Measurements from ENCODE around the gene NRCAM. TPM values are rescaled to one million over a fixed set of nuclear protein-coding genes. Genes with fewer than 3 reads are reported as not detected.
A peak's percentile ranks its signal among the peaks of the same experiment; 100 is the strongest.

NRCAM gene
- total RNA-seq, 2 donors from 2014 or later = 17.9 to 28.2 TPM

DNA sequence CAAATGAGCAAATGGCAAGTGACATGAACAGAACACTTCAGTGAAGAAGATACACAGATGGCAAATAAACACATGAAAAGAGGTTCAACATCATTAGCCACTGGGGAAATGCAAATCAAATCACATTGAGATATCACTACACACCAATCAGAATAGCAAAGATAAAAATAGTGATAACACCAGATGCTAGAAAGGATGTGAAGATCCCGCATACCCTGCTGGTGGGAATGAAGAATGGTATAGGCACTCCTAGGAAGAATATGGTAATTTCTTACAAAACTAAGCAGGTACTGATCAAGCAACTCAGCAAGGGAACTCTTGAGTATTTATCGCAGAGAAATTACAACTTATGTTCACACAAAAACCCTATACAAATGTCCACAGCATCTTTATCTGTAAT is 337.3 kb downstream of the NRCAM start:
- Histone ChIP-seq H3K27ac (ENCODE audit: low read depth, low read length) (no peak overlapping the region), H3K4me1 (ENCODE audit: control insufficient read depth, insufficient read depth, low read length) (no peaks in the 10 kb centered on the region), H3K9me3 (ENCODE audit: control insufficient read depth, low read length) (no peaks in the 10 kb centered on the region), H3K36me3 (ENCODE audit: control insufficient read depth, insufficient read depth, low read length) (no peaks in the 10 kb centered on the region), H3K4me3 (ENCODE audit: low read length) (no peak overlapping the region), H3K9ac (ENCODE audit: extremely low read depth, low read length, poor library complexity, severe bottlenecking) (no peak overlapping the region), H3K27me3 (ENCODE audit: control insufficient read depth, insufficient read depth, low read length, poor library complexity, severe bottlenecking) (no peaks in the 10 kb centered on the region)
- WGBS, 2 experiments (ENCODE audit: insufficient coverage in 1 of 2, insufficient read length in 1 of 2) = 100% methylated on average over 2 of the region's 2 CpGs; no CpG with 5 or more reads in 1 of the 2 experiments
- Mint-ChIP-seq H3K27ac (no peak overlapping the region), H3K4me1 (no peaks in the 10 kb centered on the region), H3K36me3 (ENCODE audit: low read depth) (no peaks in the 10 kb centered on the region), H3K27me3 (ENCODE audit: insufficient read depth) (no peaks in the 10 kb centered on the region), H3K9me3 (no peaks in the 10 kb centered on the region), H3K4me3 (no peak overlapping the region)
- TF ChIP-seq, protein P1, sequence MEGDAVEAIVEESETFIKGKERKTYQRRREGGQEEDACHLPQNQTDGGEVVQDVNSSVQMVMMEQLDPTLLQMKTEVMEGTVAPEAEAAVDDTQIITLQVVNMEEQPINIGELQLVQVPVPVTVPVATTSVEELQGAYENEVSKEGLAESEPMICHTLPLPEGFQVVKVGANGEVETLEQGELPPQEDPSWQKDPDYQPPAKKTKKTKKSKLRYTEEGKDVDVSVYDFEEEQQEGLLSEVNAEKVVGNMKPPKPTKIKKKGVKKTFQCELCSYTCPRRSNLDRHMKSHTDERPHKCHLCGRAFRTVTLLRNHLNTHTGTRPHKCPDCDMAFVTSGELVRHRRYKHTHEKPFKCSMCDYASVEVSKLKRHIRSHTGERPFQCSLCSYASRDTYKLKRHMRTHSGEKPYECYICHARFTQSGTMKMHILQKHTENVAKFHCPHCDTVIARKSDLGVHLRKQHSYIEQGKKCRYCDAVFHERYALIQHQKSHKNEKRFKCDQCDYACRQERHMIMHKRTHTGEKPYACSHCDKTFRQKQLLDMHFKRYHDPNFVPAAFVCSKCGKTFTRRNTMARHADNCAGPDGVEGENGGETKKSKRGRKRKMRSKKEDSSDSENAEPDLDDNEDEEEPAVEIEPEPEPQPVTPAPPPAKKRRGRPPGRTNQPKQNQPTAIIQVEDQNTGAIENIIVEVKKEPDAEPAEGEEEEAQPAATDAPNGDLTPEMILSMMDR (conservative IDR thresholded peaks at IDR 0.05) = peak; percentile 77
- no peak for DNase-seq

DNA sequence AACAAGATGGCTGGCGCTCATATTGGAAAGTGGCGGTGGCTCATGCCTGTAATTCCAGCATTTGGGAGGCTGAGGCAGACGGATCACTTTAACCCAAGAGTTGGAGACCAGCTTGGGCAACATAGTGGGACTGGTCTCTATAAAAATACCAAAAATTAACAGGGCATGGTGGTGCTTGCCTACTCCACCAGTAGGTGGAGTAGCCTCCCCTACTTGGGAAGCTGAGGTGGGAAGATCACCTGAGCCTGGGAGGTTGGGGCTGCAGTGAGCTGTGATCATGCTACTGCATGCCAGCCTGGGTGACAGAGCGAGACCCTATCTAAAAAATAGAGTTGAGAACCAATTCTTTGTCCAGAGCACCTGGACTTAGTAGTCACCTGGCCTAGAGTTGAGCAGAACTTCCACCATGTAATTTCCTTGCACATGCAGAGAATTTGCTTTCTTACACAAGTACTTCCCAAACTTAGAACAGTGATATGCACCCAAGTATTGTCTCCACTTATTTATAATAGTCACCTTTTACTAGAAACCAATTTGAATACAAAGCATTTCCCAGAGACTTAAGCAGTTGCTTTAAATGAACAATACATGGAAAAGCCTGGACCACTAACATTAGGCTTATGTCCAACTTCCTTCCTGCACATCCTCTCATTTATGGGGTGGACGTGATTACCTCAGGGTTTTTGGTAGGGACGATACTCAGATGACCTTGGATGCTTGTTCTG is 342.0 kb downstream of the NRCAM start:
- Mint-ChIP-seq H3K27ac (no peak overlapping the region), H3K4me1 (peaks cover 2% of the 10 kb centered on the region), H3K27me3 (ENCODE audit: insufficient read depth) (no peaks in the 10 kb centered on the region), H3K36me3 (ENCODE audit: low read depth) (no peaks in the 10 kb centered on the region), H3K9me3 (no peaks in the 10 kb centered on the region), H3K4me3 (no peak overlapping the region)
- Histone ChIP-seq H3K9ac (ENCODE audit: extremely low read depth, low read length, poor library complexity, severe bottlenecking) (no peak overlapping the region), H3K27me3 (ENCODE audit: control insufficient read depth, insufficient read depth, low read length, poor library complexity, severe bottlenecking) (no peaks in the 10 kb centered on the region), H3K4me3 (ENCODE audit: low read length) (no peak overlapping the region), H3K9me3 (ENCODE audit: control insufficient read depth, low read length) (no peaks in the 10 kb centered on the region), H3K36me3 (ENCODE audit: control insufficient read depth, insufficient read depth, low read length) (no peaks in the 10 kb centered on the region), H3K27ac (ENCODE audit: low read depth, low read length) (no peak overlapping the region), H3K4me1 (ENCODE audit: control insufficient read depth, insufficient read depth, low read length) (no peaks in the 10 kb centered on the region)
- peak; percentile 84 for DNase-seq
- WGBS, 2 experiments (ENCODE audit: insufficient coverage in 1 of 2, insufficient read length in 1 of 2) = 60 to 64% methylated on average over 5 to 6 of the region's 6 CpGs
- TF ChIP-seq, protein P1 (conservative IDR thresholded peaks at IDR 0.05) = peak; percentile 91

DNA sequence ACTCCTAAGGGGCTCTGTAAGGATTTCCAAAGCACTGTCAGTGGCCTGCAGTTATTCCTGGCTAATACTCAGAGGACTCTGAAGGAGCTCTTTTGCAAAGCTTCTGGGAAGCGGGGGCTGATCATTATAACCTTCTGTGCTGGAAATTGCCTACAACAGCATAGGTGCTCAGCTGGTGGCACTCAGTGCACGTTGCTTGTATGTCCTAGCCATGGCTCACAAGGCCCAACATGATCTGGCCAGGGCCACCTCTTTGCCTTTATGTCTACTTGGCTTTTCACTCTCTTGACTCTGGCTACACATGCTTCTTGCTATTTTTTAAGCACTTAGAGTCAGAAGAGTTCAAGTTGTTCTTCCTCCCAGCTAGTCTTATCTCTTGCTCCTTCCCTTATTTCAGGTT is 343.6 kb downstream of the NRCAM start:
- H3K4me3 Mint-ChIP-seq = no peak overlapping the region
- Histone ChIP-seq H3K27me3 (ENCODE audit: control insufficient read depth, insufficient read depth, low read length, poor library complexity, severe bottlenecking) (no peaks in the 10 kb centered on the region), H3K4me1 (ENCODE audit: control insufficient read depth, insufficient read depth, low read length) (no peaks in the 10 kb centered on the region), H3K9ac (ENCODE audit: extremely low read depth, low read length, poor library complexity, severe bottlenecking) (no peak overlapping the region), H3K9me3 (ENCODE audit: control insufficient read depth, low read length) (no peaks in the 10 kb centered on the region), H3K4me3 (ENCODE audit: low read length) (no peak overlapping the region), H3K36me3 (ENCODE audit: control insufficient read depth, insufficient read depth, low read length) (no peaks in the 10 kb centered on the region), H3K27ac (ENCODE audit: low read depth, low read length) (no peak overlapping the region)
- no peak overlapping the region for H3K27ac Mint-ChIP-seq
- WGBS, 2 experiments (ENCODE audit: insufficient coverage in 1 of 2, insufficient read length in 1 of 2) = 92 to 94% methylated on average over 2 of the region's 2 CpGs
- no peaks in the 10 kb centered on the region for H3K36me3 Mint-ChIP-seq (ENCODE audit: low read depth)
- no peaks in the 10 kb centered on the region for H3K9me3 Mint-ChIP-seq
- no peaks in the 10 kb centered on the region for H3K27me3 Mint-ChIP-seq (ENCODE audit: insufficient read depth)
- peaks cover 4% of the 10 kb centered on the region for H3K4me1 Mint-ChIP-seq
- no peak for DNase-seq
- TF ChIP-seq, protein P1 (conservative IDR thresholded peaks at IDR 0.05) = no peak
